Gastroesophageal sphincter (tissue), 4 donors: ENCODE data around the gene TBC1D5. TPM values are rescaled to one million over a fixed set of nuclear protein-coding genes. Genes with fewer than 3 reads are reported as not detected.

Source experiments
- ATAC-seq: fragments of 150-250 bp; one replicate; pipeline ENCODE4 v1.9.1; 2016; ENCODE audit warnings: mild to moderate bottlenecking, moderate library complexity
- H3K27ac ChIP-seq, 4 donors: fragments of 200-600 bp; sonication (generic) in 3 of 4; 1 replicate in 3 of 4; 2 replicates in 1 of 4; pipeline ENCODE4 v1.5.1; 2016 to 2019
- H3K27me3 ChIP-seq: fragments of 200-600 bp; sonication (generic); one replicate; pipeline ENCODE4 v1.5.1; 2019
- H3K36me3 ChIP-seq, 2 donors: fragments of 200-600 bp; sonication (generic); one replicate each; pipeline ENCODE4 v1.5.1; 2019; ENCODE audit warnings: control low read depth in 1 of 2
- H3K4me1 ChIP-seq, 3 donors: fragments of 200-600 bp; sonication (generic); 1 replicate in 2 of 3; 2 replicates in 1 of 3; pipeline ENCODE4 v1.5.1; 2016 to 2019; ENCODE audit warnings: control low read depth in 2 of 3
- H3K4me3 ChIP-seq, 2 donors: fragments of 200-600 bp; sonication (generic); one replicate each; pipeline ENCODE4 v1.5.1; 2019; ENCODE audit warnings: mild to moderate bottlenecking in 1 of 2, moderate library complexity in 1 of 2
- H3K9me3 ChIP-seq, 3 donors: fragments of 200-600 bp; sonication (generic); one replicate each; pipeline ENCODE4 v1.5.1; 2017 to 2019; ENCODE audit warnings: control low read depth in 2 of 3
- CTCF ChIP-seq, 4 experiments: fragments of 200-600 bp in 2 of 4; fragments of 450-650 bp in 2 of 4; sonication (generic) in 1 of 4; IDR thresholded peaks; one replicate each; pipeline ENCODE4 v1.5.1; 2017 to 2019; ENCODE audit warnings: antibody characterized with exemption in 4 of 4, mild to moderate bottlenecking in 2 of 4, moderate library complexity in 2 of 4
- EP300 ChIP-seq: sonication (generic); formaldehyde crosslinking; IDR thresholded peaks from one replicate; pipeline ENCODE4 v1.6.1; 2017; ENCODE audit warnings: antibody characterized with exemption, mild to moderate bottlenecking
- POLR2A ChIP-seq, 2 donors: fragments of 450-650 bp; IDR thresholded peaks; one replicate each; pipeline ENCODE4 v1.6.1; 2017; ENCODE audit warnings: antibody characterized with exemption in 2 of 2, mild to moderate bottlenecking in 2 of 2, moderate library complexity in 1 of 2
- POLR2AphosphoS5 ChIP-seq: sonication (generic); formaldehyde crosslinking; IDR thresholded peaks from one replicate; pipeline ENCODE4 v1.6.1; 2017; ENCODE audit warnings: antibody characterized with exemption
- WGBS, 2 donors: methylation state at CpG; one replicate each; pipeline ENCODE4 v1.1.5; 2018; ENCODE audit warnings: low coverage in 1 of 2; 5-methylcytosine and 5-hydroxymethylcytosine counted together
- total RNA-seq, 4 donors: library from RNA; depleted of rRNA; stranded (reverse); fragments of >200 nt; gene quantifications; one replicate each; pipeline ENCODE4 v1.1.0, GENCODE V29; 2016

The TBC1D5 gene
- total RNA-seq, 4 donors from 2014 or later: 59.5 to 66.6 (median 61.6) TPM

- TF ChIP-seq POLR2AphosphoS5 (no peak), CTCF (IDR thresholded peaks at IDR 0.05) (no peak), POLR2A (IDR thresholded peaks at IDR 0.05) (no peak), EP300 (no peak)
- no peak for ATAC-seq
- Histone ChIP-seq H3K4me1 (no peaks in the 10 kb centered on the region), H3K27me3 (no peaks in the 10 kb centered on the region), H3K9me3 (no peaks in the 10 kb centered on the region), H3K4me3 (no peak overlapping the region), H3K36me3 (no peaks in the 10 kb centered on the region), H3K27ac (no peak overlapping the region)
- 62 to 78% methylated on average over 3 to 4 of the region's 5 CpGs for WGBS, 2 donors
These were observed 420.2 kb downstream of the TBC1D5 start for GRCh38 chr3:17322106-17322793.

- H3K4me3 ChIP-seq: no peak overlapping the region
- ATAC-seq: no peak
- H3K27ac ChIP-seq: no peak overlapping the region
- H3K27me3 ChIP-seq: no peaks in the 10 kb centered on the region
- no peaks in the 10 kb centered on the region for H3K36me3 ChIP-seq
- no peaks in the 10 kb centered on the region for H3K4me1 ChIP-seq
- TF ChIP-seq EP300 (no peak), POLR2AphosphoS5 (no peak), CTCF (IDR thresholded peaks at IDR 0.05) (no peak), POLR2A (IDR thresholded peaks at IDR 0.05) (no peak)
- no peaks in the 10 kb centered on the region for H3K9me3 ChIP-seq
These were observed 422.2 kb downstream of the TBC1D5 start for GRCh38 chr3:17320266-17320665.

- no peaks in the 10 kb centered on the region for H3K36me3 ChIP-seq
- ATAC-seq: no peak
- H3K9me3 ChIP-seq: no peaks in the 10 kb centered on the region
- peaks cover 0 to 18% (median 0%) of the 10 kb centered on the region in 3 donors for H3K4me1 ChIP-seq
- WGBS, 2 donors: 81 to 93% methylated on average over 3 of the region's 3 CpGs
- H3K27ac ChIP-seq: no peak overlapping the region
- no peaks in the 10 kb centered on the region for H3K27me3 ChIP-seq
- TF ChIP-seq POLR2A (IDR thresholded peaks at IDR 0.05): no peak
- TF ChIP-seq CTCF (IDR thresholded peaks at IDR 0.05): no peak
- TF ChIP-seq POLR2AphosphoS5: no peak
- no peak for TF ChIP-seq EP300
- no peak overlapping the region for H3K4me3 ChIP-seq
These were observed 426.5 kb downstream of the TBC1D5 start for GRCh38 chr3:17315897-17316296.

- Histone ChIP-seq H3K27me3 (no peaks in the 10 kb centered on the region), H3K4me3 (no peak overlapping the region), H3K4me1 (peaks cover 0 to 18% (median 0%) of the 10 kb centered on the region in 3 donors), H3K36me3 (no peaks in the 10 kb centered on the region), H3K9me3 (no peaks in the 10 kb centered on the region), H3K27ac (no peak overlapping the region)
- TF ChIP-seq CTCF (IDR thresholded peaks at IDR 0.05): no peak
- no peak for TF ChIP-seq EP300
- TF ChIP-seq POLR2AphosphoS5: no peak
- ATAC-seq: no peak
These were observed 428.3 kb downstream of the TBC1D5 start for GRCh38 chr3:17314171-17314570.

- 69 to 86% methylated on average over 1 to 3 of the region's 3 CpGs for WGBS, 2 donors
- H3K9me3 ChIP-seq: no peaks in the 10 kb centered on the region
- ATAC-seq: no peak
- TF ChIP-seq POLR2A (IDR thresholded peaks at IDR 0.05) (no peak), EP300 (no peak), POLR2AphosphoS5 (no peak)
- H3K27me3 ChIP-seq: no peaks in the 10 kb centered on the region
- H3K4me1 ChIP-seq: peaks cover 0 to 18% (median 0%) of the 10 kb centered on the region in 3 donors
- H3K4me3 ChIP-seq: no peak overlapping the region
- H3K36me3 ChIP-seq: no peaks in the 10 kb centered on the region
- H3K27ac ChIP-seq: no peak overlapping the region
These were observed 428.7 kb downstream of the TBC1D5 start for GRCh38 chr3:17313746-17314145.
